Measurements from ENCODE around the gene VEZT.

- TF ChIP-seq CTCF (IDR thresholded peaks at IDR 0.05; ENCODE audit: poor library complexity) = no peak
- TF ChIP-seq EZH2 (IDR thresholded peaks at IDR 0.05; ENCODE audit: borderline replicate concordance) = no peak
- no peak for TF ChIP-seq EZH2phosphoT487 (IDR thresholded peaks at IDR 0.05; ENCODE audit: low read depth, severe bottlenecking, unreplicated experiment)
Observed at GRCh38 chr12:95321516-95322246, 104.1 kb downstream of the VEZT start.
